Germinal center (tissue), 1 donor: ENCODE measurements around the gene PDZRN4.
"Not testable (repeated sequence)": the region's sequence is repeated elsewhere in the genome, so short reads cannot be mapped to it uniquely, and the experiment has no call there.

ENCODE experiments used
- DNase-seq: peaks from one replicate; pipeline ENCODE4 v3.0.0; 2012; ENCODE audit warnings: mixed read lengths, low spot score

The PDZRN4 gene

DNA sequence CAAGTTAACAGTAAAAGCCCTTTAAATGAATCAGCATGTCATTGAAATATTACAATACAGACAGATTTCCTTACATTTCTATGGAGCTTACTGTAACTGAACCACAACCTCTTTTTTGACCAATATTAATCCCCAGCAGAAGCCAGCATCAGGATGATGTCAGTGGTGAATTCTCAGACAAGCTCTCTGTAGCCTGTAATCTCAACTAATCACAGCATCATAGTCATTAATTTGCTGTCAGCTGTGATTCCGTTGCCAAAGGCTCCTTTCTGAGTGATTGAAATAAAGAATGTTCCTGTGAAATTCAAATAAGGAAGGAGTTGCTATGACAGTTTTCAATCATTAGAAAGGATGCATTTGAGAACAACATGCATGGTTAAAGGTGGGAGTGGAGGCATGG lies 323.1 kb downstream of the PDZRN4 start:
- no peak for DNase-seq

DNA sequence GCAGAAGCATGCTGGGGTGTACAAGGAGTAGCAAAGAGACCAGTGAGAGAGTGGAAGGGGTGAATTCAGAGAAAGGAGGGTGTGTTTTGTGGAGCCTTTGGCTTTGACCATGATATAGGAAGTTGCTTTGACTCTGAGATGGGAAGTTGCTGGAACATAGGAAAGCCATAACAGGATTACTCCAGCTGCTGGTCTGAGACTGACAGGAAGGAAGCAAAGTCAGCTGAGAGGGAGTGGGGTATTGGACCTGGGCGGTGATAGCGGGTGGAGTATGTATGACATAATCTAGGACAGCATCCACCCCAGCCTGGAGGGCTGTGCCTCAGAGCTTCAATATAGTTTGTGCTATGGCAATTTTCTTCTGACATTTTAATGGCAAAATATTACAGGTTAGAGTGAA lies 324.4 kb downstream of the PDZRN4 start:
- DNase-seq: no peak

DNA sequence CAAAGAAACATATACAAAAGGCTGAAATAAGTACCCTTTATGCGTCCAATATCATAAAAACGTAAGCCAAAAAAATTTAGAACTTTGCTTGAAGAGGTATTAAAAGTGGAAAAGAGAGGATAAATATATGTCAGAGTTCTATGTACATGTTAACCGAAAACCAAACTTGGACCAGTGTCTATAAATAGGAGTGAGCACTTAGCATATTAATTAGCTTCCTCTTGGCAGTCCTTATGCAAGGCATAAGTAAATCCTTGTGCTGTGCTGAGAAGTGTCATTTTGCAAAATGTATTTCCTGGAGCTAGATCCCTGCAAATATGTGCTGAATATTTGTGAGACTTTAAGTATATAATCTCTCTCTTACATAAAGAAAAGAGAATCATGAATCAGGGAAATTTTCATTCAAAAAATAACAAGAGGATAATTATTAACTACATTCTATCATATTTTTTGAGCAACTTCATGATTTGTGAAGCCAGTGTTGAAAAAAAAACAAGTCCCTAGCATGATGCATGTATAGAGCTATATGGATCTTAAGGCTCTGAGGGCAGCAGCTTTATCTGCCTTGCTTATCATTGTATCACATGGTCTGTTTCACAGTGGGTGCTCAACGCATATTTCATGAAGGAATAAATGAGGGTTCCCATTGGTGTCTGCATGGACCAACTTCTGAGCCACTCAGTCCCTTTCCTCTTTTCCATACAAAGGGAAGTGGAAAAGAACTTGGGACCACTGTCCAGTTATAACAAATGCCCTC lies 326.1 kb downstream of the PDZRN4 start:
- DNase-seq: no peak

DNA sequence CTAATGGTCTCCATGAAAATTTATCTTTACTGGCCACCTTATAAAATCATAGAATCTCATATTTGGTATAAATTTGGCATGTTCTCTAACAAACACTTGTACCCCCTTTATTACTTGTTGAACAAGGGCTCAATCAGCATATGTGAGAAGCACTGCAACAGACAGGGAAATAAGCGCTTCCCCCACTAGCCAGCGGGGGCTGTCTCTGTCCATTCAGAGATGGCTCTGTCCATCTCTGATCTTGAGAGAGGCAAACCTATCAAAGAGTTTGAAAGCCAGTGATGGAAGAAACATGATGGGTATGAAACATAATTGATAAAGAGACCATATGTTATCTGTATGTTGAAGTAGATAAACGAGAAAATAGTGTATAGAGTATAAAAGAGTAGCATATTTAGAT lies 326.8 kb downstream of the PDZRN4 start:
- no peak for DNase-seq

DNA sequence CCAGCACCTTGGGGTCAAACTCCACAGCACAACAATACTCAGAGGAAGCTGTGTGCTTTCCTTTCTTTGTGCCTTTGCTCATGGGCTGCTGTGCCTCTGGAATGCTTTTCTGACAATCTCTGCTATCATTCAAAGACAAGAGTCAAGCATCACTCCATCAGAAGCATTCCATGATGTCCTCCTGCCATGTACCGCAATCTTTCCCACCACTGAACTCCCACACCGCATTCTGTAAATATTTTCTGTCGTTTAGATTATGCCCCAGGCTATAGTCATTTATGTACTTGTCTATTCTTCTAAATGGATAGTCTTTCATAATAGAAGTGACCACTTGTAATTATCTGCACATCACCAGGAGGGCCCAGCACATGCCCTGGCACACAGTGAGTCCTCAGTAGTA lies 327.8 kb downstream of the PDZRN4 start:
- DNase-seq: no peak

DNA sequence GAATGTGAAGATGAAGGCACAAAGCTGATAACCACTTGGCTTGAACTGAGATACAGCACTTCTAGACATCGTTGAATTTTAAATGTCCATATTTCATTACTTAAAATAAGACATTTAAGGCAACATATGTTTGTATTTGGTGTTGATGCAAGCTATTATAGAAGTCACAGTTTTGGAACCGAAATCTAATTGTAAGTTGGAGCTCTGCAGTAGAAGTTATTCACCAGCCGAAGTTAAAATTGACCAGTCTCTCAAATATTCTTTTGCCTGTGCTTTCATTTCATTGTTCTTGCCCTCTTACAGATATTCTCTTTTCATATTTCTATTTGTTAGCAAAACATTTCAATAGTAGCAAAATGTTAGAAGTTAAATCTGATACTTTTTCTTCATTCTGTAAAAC lies 332.7 kb downstream of the PDZRN4 start:
- no peak for DNase-seq

DNA sequence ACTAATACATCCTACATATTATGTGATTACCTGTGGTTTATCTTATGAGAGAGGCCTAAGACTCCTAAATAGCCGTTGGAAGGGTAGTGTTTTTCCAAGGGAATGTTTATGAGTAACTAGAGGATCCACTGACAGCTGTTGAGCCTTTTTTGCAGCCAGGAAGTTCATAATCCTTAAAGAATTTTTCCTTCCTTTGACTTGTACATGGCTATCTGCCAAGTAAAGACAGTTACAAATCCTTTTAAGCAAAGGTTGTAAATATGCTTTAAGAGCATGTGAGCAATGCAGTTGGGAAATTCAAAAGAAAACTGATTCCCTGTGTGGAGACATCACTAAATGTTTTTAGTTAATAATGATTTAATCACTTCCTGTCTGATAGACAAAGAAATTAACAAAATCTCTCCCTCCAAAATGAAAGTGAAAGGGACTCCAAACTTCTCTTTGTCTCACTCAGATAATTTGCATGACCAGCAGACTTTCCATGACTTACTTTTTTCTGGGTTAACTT lies 333.8 kb downstream of the PDZRN4 start:
- peak; percentile 8 for DNase-seq

DNA sequence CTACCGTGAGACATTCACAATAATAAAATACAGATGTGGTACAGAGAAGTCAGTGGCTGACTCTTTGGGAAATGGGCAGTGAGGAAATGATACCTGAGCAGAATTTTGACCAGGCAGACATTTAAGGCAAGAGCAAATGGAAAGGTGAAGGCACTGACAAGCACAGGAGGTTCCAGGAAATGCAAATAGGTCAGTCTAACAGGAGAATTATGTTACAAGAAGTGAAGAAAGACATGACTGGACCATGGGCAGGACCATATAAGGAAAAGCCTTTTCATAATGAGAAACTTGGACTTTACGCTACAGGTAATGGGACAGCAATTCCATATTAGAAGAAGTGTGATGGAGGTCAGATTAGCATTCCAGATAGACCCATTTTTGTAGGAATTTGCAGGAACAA lies 338.9 kb downstream of the PDZRN4 start:
- DNase-seq: no peak

DNA sequence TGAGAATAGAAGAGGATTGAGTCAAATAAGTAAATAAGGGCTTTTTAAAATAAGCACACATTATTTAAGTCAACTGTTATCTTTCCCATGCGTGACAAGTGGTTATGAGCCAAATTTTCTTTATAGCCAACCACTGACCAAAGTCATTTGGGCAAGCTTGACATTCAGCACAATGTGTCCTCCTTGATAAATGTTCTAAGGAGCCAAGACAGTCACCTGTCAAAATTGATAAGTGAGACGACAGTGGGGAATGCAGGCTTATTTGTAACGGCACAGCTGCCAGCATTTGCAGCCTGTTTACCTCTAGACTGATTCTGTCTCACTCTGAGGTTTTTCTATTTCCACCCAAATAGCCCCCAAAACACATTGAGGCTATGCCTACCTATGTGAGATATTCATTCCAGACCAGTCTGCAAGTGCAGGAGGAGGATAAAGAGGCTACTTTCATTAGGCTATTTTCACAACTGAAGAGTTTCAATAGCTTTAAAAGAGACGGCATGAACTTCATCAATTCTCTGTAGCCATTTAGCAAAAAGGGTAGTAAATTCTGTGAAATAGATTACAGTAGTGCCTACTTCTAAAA lies 339.5 kb downstream of the PDZRN4 start:
- DNase-seq: no peak

DNA sequence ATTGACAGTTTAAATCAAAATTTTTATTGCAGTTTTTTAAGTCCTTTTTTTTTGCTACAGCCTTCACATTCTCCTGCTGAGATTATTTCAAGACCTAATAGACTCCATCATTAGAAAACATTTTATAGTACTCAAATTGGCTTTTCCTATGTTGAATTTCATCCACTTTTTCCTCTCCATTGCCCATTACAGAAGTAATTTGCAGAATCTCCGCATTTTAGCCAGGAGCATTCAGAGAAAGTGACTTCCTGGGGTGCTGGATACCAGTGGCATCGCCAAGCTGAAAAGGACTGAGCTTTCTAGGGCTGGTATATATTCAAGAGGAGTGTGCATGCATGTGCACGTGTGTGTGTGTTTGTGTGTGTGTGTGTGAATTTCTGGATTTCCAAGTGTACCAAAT lies 340.8 kb downstream of the PDZRN4 start:
- DNase-seq: no peak

DNA sequence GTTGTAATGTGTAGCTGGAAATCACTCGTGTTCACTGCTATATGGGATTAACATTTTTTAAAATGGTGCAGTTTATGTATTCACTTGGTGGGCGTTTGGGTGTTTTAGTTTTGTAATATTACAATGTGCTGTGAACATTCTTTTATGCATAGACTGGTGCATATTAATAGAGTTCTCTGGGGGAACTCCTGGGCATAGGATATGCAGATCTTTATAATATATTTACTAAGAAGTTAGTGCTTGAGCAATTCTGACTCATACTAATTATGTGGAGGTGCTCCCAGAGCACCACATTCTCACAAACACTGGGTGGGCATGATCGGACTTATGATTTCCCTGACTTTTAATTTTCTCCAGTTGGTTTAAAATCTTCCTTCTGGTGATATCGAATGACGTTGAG lies 342.3 kb downstream of the PDZRN4 start:
- DNase-seq: no peak

DNA sequence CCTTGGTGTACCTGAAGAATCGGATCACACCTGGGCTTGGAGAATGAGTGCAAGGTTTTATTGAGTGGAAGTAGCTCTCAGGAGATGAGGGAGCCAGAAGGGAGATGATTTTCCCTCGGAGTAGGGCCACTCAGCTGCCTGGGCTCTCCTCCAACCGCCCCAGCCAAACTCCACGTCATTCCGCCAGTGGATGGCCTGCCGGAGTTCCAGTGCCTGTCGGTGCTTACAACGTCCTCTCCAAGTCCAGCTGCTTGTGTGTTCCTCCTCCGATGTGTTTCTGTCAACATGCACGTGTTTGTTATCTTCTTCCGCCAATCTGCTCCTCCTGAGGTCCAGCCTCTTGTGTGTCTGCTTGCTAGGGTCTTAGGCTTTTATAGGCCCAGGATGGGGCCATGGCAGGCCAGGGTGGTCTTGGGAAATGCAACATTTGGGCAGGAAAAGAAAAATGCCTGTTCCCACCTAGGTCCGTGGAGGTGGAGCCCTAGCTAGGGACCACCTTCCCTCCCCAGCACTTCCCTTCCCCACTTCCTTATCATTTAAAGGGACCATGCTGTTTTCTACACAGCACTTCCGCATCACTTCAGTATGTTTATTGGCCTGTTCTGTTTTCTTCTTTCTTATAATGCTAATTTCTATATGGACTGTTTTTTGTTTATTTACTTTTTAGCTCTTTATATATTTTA lies 343.2 kb downstream of the PDZRN4 start:
- no peak for DNase-seq

DNA sequence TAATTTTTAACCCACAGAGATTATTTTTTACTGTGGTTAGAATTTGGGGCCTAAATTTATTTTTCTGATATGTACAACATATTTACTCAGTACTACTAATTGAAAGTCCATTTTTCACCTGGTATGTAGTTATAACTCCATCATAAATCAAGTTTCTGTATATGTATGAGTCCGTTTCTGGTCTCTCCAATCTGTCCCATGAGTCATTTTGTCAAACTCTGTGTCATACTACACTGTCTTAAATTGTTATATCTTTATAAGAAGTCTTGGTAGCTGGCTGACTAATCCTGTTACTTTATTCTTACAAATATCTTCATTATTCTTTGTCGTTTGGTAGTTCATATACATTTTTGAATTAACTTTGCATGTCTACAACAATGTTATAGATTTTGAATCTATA lies 344.0 kb downstream of the PDZRN4 start:
- DNase-seq: no peak

DNA sequence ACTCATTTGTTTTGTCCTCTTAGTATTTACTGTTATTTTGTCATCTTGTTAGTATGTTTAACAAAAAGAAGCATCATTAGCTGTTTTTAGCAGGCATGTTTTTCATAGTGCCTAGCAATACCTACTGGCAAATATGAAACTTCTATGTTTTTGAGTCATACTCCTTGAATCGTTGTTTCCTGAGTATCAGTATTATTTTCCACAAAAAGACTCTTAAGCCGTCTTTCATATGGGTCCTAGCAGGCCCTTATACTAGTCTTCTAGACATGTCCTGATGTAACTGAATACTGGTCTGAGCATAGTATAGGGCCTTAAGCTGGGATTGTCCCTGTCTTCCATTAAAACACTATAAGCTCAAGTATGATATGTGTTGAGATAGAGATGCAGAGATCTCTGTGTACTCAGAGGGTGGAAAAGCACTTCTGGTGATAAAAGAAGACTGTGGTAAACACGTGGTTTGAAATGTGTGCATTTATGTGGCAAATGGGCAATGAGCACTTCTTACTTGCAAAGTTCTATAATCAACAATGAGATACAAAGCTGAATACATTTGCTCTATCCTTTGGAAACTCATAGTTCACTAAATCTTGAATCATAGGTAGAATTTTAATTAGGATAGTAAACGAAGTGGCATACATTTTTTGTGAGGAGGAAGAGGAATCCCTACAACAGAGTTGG lies 348.8 kb downstream of the PDZRN4 start:
- no peak for DNase-seq

DNA sequence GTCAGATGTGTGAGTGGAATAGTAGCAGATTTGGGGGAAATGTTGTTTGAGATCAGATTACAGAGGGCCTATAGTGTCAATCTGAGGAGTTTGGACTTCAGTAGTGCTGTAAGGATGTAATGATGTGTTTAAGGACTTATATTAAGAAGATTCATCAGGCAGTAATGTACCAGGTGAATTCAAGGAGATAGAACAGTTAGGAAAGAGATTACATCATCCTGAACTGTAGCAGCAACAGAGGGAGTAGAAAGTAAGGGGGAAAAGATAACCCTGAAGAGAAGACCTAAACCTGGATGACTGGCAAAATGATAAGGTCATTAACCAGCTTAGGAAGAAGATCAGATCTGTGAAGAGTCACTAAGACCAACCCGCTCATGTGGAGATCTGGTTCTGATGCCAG lies 349.4 kb downstream of the PDZRN4 start:
- no peak for DNase-seq

DNA sequence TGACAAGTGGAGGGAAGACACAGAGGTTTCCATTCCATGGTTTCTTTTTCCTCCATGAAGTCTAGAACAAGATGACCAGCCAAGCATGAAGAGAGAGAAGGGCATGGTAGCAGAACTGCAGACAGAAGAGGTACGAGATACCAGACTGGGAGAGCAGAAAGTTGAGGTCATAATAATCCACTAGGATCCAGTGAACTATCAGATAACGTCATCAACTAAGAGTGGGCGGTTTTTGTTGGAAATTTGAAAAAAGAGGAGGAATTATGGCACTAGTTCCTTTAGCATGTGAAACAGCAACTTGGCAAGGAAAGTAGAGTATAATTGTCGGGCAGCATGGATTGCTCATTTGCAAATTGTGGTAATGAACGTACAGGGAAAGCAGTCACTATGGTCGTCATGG lies 357.6 kb downstream of the PDZRN4 start:
- no peak for DNase-seq

DNA sequence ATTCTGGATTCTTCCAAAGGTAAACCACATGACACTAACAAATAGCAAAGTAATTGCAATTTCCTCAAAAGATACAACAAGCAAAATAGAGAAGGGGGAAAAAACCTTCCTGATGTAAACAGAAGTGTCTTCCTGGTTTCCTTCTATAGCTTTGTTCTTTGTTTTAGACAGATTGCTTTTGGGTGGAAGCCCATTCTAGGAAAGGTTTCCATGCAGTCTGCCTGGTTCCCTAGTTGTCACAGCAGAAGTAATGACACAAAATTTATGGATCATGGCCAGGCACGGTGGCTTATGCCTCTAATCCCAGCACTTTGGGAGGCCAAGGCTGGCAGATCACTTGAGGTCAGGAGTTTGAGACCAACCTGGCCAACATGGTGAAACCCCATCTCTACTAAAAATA lies 359.0 kb downstream of the PDZRN4 start:
- DNase-seq: not testable (repeated sequence)

DNA sequence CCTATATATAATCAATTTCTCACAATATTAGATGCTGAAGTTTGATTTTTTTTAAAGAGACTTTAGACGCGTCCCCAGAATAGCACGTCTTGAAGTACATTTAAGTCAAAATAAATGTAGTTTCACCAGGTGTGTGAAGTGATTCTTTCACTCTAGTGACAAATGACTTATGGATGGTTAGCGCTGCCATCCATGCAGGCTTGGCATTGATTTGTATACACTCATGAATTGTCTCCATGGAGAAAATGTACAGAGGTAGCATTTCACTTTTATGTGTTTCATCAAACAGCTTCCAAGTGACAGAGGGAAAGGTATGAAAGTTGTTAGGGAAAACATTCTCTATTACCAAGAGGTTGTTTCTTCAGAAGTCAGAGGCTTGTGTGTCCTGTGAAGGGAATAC lies 360.8 kb downstream of the PDZRN4 start:
- no peak for DNase-seq

DNA sequence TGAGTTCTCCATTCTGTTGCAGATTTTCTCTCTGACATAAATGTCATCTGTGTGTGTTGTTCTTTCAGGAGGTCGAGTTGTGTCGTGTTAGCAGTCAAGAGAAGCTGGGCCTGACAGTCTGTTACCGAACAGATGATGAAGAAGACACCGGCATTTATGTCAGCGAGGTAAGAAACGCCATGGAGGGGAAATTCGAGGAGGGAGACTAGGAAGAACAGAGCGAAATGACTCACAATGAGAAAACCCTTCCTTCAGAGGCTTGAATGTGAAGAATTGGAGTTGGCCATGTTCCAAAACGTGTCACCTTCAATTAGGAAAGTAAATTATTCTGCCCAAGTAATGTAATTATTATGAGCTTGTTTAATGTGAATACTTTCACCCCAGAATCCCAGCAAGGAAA lies 364.5 kb downstream of the PDZRN4 start:
- no peak for DNase-seq

DNA sequence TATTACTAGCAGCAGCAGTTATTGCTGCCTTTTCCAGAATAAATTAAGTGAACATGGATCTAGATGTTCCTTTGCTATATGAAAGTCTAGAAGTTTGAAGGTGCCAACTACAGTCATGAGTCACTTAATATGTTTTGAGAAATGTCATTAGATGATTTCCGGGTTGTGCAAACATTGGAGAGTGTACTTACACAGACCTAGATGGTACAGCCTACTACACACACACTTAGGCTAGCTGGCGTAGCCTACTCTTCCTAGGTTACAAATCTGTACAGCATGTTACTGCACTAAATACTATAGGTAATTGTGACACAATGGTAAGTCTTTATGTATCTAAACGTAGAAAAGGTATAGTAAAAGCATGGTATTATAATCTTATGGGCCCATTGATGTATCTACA lies 368.1 kb downstream of the PDZRN4 start:
- DNase-seq: no peak

DNA sequence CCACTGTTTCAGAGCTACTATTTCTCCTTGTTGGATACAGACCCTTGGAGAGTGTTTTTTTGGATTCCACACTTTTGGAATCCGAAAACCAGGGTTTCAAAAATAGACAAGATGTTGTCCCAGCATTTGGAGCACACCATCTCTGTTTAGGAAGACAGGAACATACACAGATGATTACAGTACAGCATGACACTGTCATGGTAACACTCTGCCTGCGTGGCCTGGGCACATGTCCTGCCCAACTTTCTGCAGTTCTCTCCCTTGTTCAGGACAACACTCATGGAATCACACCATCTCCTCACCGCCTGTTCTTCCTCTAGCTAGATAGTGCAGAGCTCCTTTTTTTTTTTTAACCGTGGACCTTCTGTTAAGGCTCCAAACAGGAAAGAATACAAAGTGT lies 369.2 kb downstream of the PDZRN4 start:
- no peak for DNase-seq

DNA sequence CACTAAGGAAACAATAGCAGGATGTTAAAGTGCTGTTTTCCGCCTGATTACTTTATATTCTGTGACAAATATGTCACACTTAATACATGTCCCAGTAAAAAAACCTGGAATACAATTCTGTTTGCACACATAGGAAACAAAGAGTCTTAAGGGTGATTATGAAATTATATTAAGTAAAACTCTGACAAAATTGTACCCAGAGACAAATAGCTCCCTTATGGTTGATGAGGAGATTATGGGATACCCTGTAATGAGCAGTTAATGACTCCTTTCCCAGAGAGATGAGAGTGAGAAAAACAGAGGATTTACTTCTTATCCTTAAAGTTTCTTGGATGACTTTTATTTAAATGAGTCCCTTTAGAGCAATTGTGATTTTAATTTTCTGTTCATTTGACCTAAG lies 370.6 kb downstream of the PDZRN4 start:
- DNase-seq: no peak

DNA sequence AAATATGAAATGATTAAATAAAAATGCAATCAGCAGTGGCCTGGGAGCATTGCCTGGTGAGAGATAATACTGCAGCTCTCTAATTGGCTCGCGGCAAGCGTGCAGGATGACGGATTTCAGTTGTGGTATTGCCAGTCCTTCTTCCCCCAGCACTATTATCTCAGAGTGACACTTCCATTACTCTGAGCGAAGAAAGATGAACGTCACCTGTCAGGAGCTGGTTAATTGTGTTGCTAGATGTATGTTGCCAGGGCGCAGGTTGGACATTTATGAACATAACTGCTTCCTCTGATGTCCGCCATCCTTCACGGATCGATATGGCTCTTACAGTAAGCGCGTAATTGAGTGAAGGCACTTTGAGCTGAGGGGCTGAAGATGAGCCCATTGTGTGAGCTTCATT lies 374.9 kb downstream of the PDZRN4 start:
- no peak for DNase-seq
